Measurements from ENCODE around the gene GLDN. TPM values are rescaled to one million over a fixed set of nuclear protein-coding genes. Genes with fewer than 3 reads are reported as not detected.
A peak's percentile ranks its signal among the peaks of the same experiment; 100 is the strongest.

Gene GLDN
- total RNA-seq, 1 experiment from 2014 or later, result 1.3 TPM

DNA sequence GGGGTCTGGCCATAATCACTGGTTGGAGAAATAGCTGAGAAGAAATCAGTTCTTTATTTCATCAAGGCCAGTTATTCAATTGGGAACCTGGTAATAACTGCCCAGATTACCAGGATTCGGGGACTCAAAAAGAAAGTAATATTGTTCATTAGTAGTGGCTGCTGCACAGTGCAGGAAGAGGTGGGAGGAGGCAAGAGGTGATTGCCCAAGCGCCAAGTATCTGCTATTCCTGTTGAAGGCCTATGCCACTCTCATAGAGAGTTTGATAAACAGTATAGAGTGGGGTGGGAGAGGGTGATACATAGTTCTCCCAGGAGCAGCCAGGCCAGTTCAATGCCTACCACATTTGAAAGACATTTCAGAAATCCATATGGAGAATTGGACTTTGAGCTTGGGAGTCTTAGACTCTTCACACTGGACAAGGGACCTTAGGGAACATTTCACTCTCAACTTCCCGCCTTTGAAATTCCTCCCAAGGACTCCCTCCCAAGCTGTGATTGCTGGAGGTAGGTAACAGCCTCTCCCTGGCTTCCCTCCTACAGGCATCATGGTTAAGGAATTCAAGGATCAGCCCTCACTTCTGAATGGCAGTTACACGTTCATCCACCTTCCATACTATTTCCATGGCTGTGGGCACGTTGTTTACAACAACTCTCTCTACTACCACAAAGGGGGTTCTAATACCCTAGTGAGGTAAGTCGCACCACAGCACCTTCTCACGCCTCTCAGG is 59.8 kb downstream of the GLDN start:
- H4K5ac ChIP-seq (ENCODE audit: insufficient read length, low read depth, low read length), result no peak overlapping the region
- no peak overlapping the region for H3K9ac ChIP-seq (ENCODE audit: extremely low read depth, insufficient read length, low read length)
- no peaks in the 10 kb centered on the region for H3K79me1 ChIP-seq (ENCODE audit: insufficient read depth, low read depth, low read length, poor library complexity, severe bottlenecking)
- no peak overlapping the region for H3K4ac ChIP-seq (ENCODE audit: low read depth, low read length)
- H3K27ac ChIP-seq (ENCODE audit: insufficient read length, low read depth, low read length), result no peak overlapping the region
- H2BK5ac ChIP-seq (ENCODE audit: insufficient read length, low read length), result no peak overlapping the region
- Mint-ChIP-seq H3K4me3 (no peak overlapping the region), H3K9me3 (no peaks in the 10 kb centered on the region), H3K27me3 (ENCODE audit: low read depth) (peaks cover 6% of the 10 kb centered on the region; the same call in 1 of the 2 replicates), H3K36me3 (ENCODE audit: insufficient read depth in 1 of 3, low read depth in 3 of 3) (no peaks in the 10 kb centered on the region), H3K27ac (no peak overlapping the region), H3K4me1 (peaks cover 18 to 30% of the 10 kb centered on the region in 2 experiments)
- H3K14ac ChIP-seq (ENCODE audit: insufficient read depth, low read length), result no peak overlapping the region
- peak; percentile 10 for DNase-seq
- no peak overlapping the region for H2BK12ac ChIP-seq (ENCODE audit: insufficient read length, low read depth, low read length)
- H3T11ph ChIP-seq (ENCODE audit: low read length), result no peak overlapping the region
- H3K18ac ChIP-seq (ENCODE audit: insufficient read length, low read depth, low read length), result no peak overlapping the region
- H2AFZ ChIP-seq (ENCODE audit: low read length), result no peak overlapping the region
- no peak overlapping the region for H2BK20ac ChIP-seq (ENCODE audit: low read depth, low read length, poor library complexity, severe bottlenecking)
- no peak overlapping the region for H2BK120ac ChIP-seq (ENCODE audit: low read depth, low read length, poor library complexity, severe bottlenecking)
- H4K20me1 ChIP-seq (ENCODE audit: control insufficient read depth, insufficient read depth, insufficient read length), result no peaks in the 10 kb centered on the region
- H3K23ac ChIP-seq (ENCODE audit: insufficient read length, low read depth, low read length), result no peak overlapping the region
- TF ChIP-seq, protein P1, sequence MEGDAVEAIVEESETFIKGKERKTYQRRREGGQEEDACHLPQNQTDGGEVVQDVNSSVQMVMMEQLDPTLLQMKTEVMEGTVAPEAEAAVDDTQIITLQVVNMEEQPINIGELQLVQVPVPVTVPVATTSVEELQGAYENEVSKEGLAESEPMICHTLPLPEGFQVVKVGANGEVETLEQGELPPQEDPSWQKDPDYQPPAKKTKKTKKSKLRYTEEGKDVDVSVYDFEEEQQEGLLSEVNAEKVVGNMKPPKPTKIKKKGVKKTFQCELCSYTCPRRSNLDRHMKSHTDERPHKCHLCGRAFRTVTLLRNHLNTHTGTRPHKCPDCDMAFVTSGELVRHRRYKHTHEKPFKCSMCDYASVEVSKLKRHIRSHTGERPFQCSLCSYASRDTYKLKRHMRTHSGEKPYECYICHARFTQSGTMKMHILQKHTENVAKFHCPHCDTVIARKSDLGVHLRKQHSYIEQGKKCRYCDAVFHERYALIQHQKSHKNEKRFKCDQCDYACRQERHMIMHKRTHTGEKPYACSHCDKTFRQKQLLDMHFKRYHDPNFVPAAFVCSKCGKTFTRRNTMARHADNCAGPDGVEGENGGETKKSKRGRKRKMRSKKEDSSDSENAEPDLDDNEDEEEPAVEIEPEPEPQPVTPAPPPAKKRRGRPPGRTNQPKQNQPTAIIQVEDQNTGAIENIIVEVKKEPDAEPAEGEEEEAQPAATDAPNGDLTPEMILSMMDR (conservative IDR thresholded peaks at IDR 0.05), result no peak
- no peak overlapping the region for H2AK5ac ChIP-seq (ENCODE audit: insufficient read length, low read length)
- H2BK15ac ChIP-seq (ENCODE audit: low read depth, low read length), result no peak overlapping the region
- no peaks in the 10 kb centered on the region for H3K27me3 ChIP-seq (ENCODE audit: insufficient read depth, low read length)
- no peaks in the 10 kb centered on the region for H3K9me3 ChIP-seq (ENCODE audit: control insufficient read depth, low read depth, low read length)
- no peaks in the 10 kb centered on the region for H3K79me2 ChIP-seq (ENCODE audit: insufficient read depth, low read length)
- H3K4me1 ChIP-seq (ENCODE audit: insufficient read depth, low read length), result no peaks in the 10 kb centered on the region
- no peak overlapping the region for H4K8ac ChIP-seq (replicated peaks; ENCODE audit: insufficient read length, low read depth, low read length)
- no peak overlapping the region for H3K56ac ChIP-seq (ENCODE audit: insufficient read length, low read depth, low read length)
- WGBS (ENCODE audit: extremely low coverage, insufficient read length, low lambda C conversion rate), result no CpG with 5 or more reads among the region's 7 CpGs
- no peak overlapping the region for H4K91ac ChIP-seq (ENCODE audit: insufficient read length, low read depth, low read length)
- H3K23me2 ChIP-seq (ENCODE audit: insufficient read length, low read depth, low read length, poor library complexity, severe bottlenecking), result no peaks in the 10 kb centered on the region
- no peak overlapping the region for H3K4me2 ChIP-seq (ENCODE audit: insufficient read depth, insufficient read length, low read length)
